Fibroblast of villous mesenchyme (primary cell): ENCODE results near the gene MMP24. TPM values are rescaled to one million over a fixed set of nuclear protein-coding genes. Genes with fewer than 3 reads are reported as not detected.

ENCODE experiments used
- DNase-seq: peaks from one replicate; pipeline ENCODE4 v3.0.0-alpha.2; 2010; ENCODE audit warnings: low read depth
- H3K4me3 ChIP-seq: 2 replicates; pipeline ENCODE4 v1.5.1; 2011; ENCODE audit warnings: low read depth, mild to moderate bottlenecking, low read length
- CTCF ChIP-seq: IDR thresholded peaks from 2 replicates; pipeline ENCODE4 v1.5.1; 2012; ENCODE audit warnings: low read depth, mild to moderate bottlenecking, low read length; ENCODE audit not compliant: insufficient read depth
- total RNA-seq: library from RNA; depleted of rRNA; stranded (reverse); fragments of >200 nt; gene quantifications from 2 replicates; pipeline ENCODE4 v1.2.3, GENCODE V29; 2012

Gene MMP24
- total RNA-seq, 1 donor = 0.43 TPM

GRCh38 chr20:35286077-35286898, 59.8 kb downstream of the MMP24 start:
- no peak for TF ChIP-seq CTCF
- DNase-seq = no peak
- no peak overlapping the region for H3K4me3 ChIP-seq

- DNase-seq = no peak
- TF ChIP-seq CTCF = no peak
- no peak overlapping the region for H3K4me3 ChIP-seq
These were observed 60.5 kb downstream of the MMP24 start for GRCh38 chr20:35286899-35287508.

- no peak for TF ChIP-seq CTCF
- no peak overlapping the region for H3K4me3 ChIP-seq
- no peak for DNase-seq
These were observed 61.2 kb downstream of the MMP24 start for GRCh38 chr20:35287509-35288324.

GRCh38 chr20:35288325-35289060, 62.0 kb downstream of the MMP24 start:
- no peak overlapping the region for H3K4me3 ChIP-seq
- no peak for DNase-seq
- no peak for TF ChIP-seq CTCF

- H3K4me3 ChIP-seq = no peak overlapping the region
- no peak for TF ChIP-seq CTCF
- DNase-seq = no peak
These were observed 63.8 kb downstream of the MMP24 start for GRCh38 chr20:35290186-35290886.
